ENCODE measurements around the gene RPS6KA2. TPM values are rescaled to one million over a fixed set of nuclear protein-coding genes. Genes with fewer than 3 reads are reported as not detected.

RPS6KA2 gene
- total RNA-seq, 1 experiment from 2014 or later, result 12.3 TPM

DNA sequence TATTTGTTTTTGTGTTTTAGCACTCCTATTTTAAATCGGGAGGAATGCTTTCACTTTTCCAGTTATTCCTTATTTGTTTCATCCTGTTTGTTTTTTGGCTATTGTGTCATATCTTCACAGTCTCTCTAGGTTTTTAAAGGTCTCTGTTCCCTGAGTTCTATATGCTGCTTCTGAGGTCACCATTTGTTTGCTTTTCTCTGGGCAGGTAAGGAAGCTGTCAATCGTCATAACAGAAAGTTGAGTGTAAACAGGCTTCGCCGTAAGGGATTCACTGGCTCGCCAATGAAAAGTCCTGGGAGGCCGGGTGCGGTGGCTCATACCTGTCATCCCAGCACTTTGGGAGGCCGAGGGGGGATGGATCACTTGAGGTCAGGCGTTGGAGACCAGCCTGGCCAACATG is 48.7 kb upstream of the RPS6KA2 start:
- no peak overlapping the region for H3K4me3 Mint-ChIP-seq
- no peaks in the 10 kb centered on the region for H4K20me1 ChIP-seq (ENCODE audit: control insufficient read depth, insufficient read depth, insufficient read length)
- no peaks in the 10 kb centered on the region for H3K27me3 ChIP-seq (ENCODE audit: insufficient read depth, low read length)
- H2AK5ac ChIP-seq (ENCODE audit: insufficient read length, low read length), result no peak overlapping the region
- H4K8ac ChIP-seq (replicated peaks; ENCODE audit: insufficient read length, low read depth, low read length), result no peak overlapping the region
- H3K9me3 ChIP-seq (ENCODE audit: control insufficient read depth, low read depth, low read length), result no peaks in the 10 kb centered on the region
- H2BK5ac ChIP-seq (ENCODE audit: insufficient read length, low read length), result no peak overlapping the region
- H3K27ac Mint-ChIP-seq, result no peak overlapping the region
- H3K4me1 Mint-ChIP-seq, result peaks cover 15 to 17% of the 10 kb centered on the region in 2 experiments
- no peak overlapping the region for H2BK120ac ChIP-seq (ENCODE audit: low read depth, low read length, poor library complexity, severe bottlenecking)
- no peak overlapping the region for H2BK12ac ChIP-seq (ENCODE audit: insufficient read length, low read depth, low read length)
- no peak overlapping the region for H3K4me2 ChIP-seq (ENCODE audit: insufficient read depth, insufficient read length, low read length)
- H3K18ac ChIP-seq (ENCODE audit: insufficient read length, low read depth, low read length), result no peak overlapping the region
- no peak overlapping the region for H3K27ac ChIP-seq (ENCODE audit: insufficient read length, low read depth, low read length)
- WGBS (ENCODE audit: extremely low coverage, insufficient read length, low lambda C conversion rate), result no CpG with 5 or more reads among the region's 9 CpGs
- no peak overlapping the region for H2BK20ac ChIP-seq (ENCODE audit: low read depth, low read length, poor library complexity, severe bottlenecking)
- H3K23me2 ChIP-seq (ENCODE audit: insufficient read length, low read depth, low read length, poor library complexity, severe bottlenecking), result no peaks in the 10 kb centered on the region
- H4K5ac ChIP-seq (ENCODE audit: insufficient read length, low read depth, low read length), result no peak overlapping the region
- no peak overlapping the region for H2AFZ ChIP-seq (ENCODE audit: low read length)
- no peaks in the 10 kb centered on the region for H3K79me2 ChIP-seq (ENCODE audit: insufficient read depth, low read length)
- no peaks in the 10 kb centered on the region for H3K79me1 ChIP-seq (ENCODE audit: insufficient read depth, low read depth, low read length, poor library complexity, severe bottlenecking)
- no peak overlapping the region for H2BK15ac ChIP-seq (ENCODE audit: low read depth, low read length)
- H3K14ac ChIP-seq (ENCODE audit: insufficient read depth, low read length), result no peak overlapping the region
- no peak overlapping the region for H3K56ac ChIP-seq (ENCODE audit: insufficient read length, low read depth, low read length)
- DNase-seq, result no peak
- no peaks in the 10 kb centered on the region; the same call in 1 of the 2 replicates for H3K4me1 ChIP-seq (ENCODE audit: insufficient read depth, low read length)
- peaks cover 5 to 6% of the 10 kb centered on the region in 2 experiments; a peak in 4 of 5 replicates for H3K9me3 Mint-ChIP-seq
- TF ChIP-seq CTCF (conservative IDR thresholded peaks at IDR 0.05), result no peak
- no peak overlapping the region for H3K9ac ChIP-seq (ENCODE audit: extremely low read depth, insufficient read length, low read length)
- no peak overlapping the region for H3T11ph ChIP-seq (ENCODE audit: low read length)
- no peaks in the 10 kb centered on the region; the same call in 1 of the 2 replicates for H3K27me3 Mint-ChIP-seq (ENCODE audit: low read depth)
- peaks cover 0 to 7% (median 4%) of the 10 kb centered on the region in 3 experiments; a peak in 3 of 7 replicates for H3K36me3 Mint-ChIP-seq (ENCODE audit: insufficient read depth in 1 of 3, low read depth in 3 of 3)
- H3K23ac ChIP-seq (ENCODE audit: insufficient read length, low read depth, low read length), result no peak overlapping the region
- H4K91ac ChIP-seq (ENCODE audit: insufficient read length, low read depth, low read length), result no peak overlapping the region
- no peak overlapping the region for H3K4ac ChIP-seq (ENCODE audit: low read depth, low read length)
